Hepatocyte (in vitro differentiated cells): ENCODE data around the gene PCGF2.

Experiments used
- EZH2 ChIP-seq: fragments of 200-600 bp; sonication (generic); IDR thresholded peaks from 2 replicates; pipeline ENCODE4 v1.6.1; 2016; ENCODE audit warnings: antibody characterized with exemption, mild to moderate bottlenecking, borderline replicate concordance
- EZH2phosphoT487 ChIP-seq: fragments of 200-600 bp; sonication (generic); IDR thresholded peaks from one replicate; pipeline ENCODE4 v1.6.1; 2018; ENCODE audit warnings: antibody characterized with exemption, mild to moderate bottlenecking, low read depth, moderate library complexity; ENCODE audit not compliant: unreplicated experiment, severe bottlenecking
- TF ChIP-seq, protein P1 (sequence below): fragments of 200-600 bp; sonication (generic); IDR thresholded peaks from 2 replicates; pipeline ENCODE4 v1.5.1; 2016; ENCODE audit warnings: antibody characterized with exemption, mild to moderate bottlenecking; ENCODE audit not compliant: poor library complexity

DNA sequence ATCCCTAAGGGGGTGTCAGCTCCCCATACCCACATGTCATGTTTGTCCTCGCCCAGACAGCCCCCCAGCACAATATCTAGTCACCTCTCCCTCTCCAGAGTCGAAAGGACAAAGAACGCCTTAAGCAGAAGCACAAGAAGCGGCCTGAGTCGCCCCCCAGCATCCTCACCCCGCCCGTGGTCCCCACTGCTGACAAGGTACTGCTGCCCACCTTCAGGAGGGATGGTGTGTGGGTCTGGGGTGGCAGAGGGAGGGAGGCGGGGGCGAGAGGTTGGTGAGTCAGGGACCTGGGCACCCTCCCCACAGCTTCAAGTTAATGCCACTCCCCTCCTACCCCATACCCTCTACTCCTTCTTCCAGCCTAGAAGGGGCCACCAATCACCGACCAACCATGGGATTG lies 35.5 kb downstream of the PCGF2 start:
- TF ChIP-seq, protein P1, sequence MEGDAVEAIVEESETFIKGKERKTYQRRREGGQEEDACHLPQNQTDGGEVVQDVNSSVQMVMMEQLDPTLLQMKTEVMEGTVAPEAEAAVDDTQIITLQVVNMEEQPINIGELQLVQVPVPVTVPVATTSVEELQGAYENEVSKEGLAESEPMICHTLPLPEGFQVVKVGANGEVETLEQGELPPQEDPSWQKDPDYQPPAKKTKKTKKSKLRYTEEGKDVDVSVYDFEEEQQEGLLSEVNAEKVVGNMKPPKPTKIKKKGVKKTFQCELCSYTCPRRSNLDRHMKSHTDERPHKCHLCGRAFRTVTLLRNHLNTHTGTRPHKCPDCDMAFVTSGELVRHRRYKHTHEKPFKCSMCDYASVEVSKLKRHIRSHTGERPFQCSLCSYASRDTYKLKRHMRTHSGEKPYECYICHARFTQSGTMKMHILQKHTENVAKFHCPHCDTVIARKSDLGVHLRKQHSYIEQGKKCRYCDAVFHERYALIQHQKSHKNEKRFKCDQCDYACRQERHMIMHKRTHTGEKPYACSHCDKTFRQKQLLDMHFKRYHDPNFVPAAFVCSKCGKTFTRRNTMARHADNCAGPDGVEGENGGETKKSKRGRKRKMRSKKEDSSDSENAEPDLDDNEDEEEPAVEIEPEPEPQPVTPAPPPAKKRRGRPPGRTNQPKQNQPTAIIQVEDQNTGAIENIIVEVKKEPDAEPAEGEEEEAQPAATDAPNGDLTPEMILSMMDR, result no peak
- TF ChIP-seq EZH2phosphoT487 (no peak), EZH2 (no peak)
